Stimulated activated naive CD8-positive, alpha-beta T cell treated with anti-CD3 and anti-CD28 coated beads, Interleukin-15, Interleukin-2, amounts not matched to agents 100 ng/mL and 50 ng/mL, for 24 hours (primary cell): ENCODE data around the gene EPC2.
"Not testable (repeated sequence)": the region's sequence is repeated elsewhere in the genome, so short reads cannot be mapped to it uniquely, and the experiment has no call there.

Experiments
- H3K27ac Mint-ChIP-seq: one replicate; pipeline ENCODE4 v1.8.0; 2021; ENCODE audit warnings: mild to moderate bottlenecking, mixed read lengths
- H3K27me3 Mint-ChIP-seq: one replicate; pipeline ENCODE4 v1.8.0; 2021; ENCODE audit warnings: mixed read lengths
- H3K36me3 Mint-ChIP-seq: one replicate; pipeline ENCODE4 v1.8.0; 2021; ENCODE audit warnings: low read depth, mixed read lengths
- H3K4me1 Mint-ChIP-seq: one replicate; pipeline ENCODE4 v1.8.0; 2021; ENCODE audit warnings: low read depth, mixed read lengths
- H3K4me3 Mint-ChIP-seq: one replicate; pipeline ENCODE4 v1.8.0; 2021; ENCODE audit warnings: mild to moderate bottlenecking, mixed read lengths
- H3K9me3 Mint-ChIP-seq: one replicate; pipeline ENCODE4 v1.8.0; 2021; ENCODE audit warnings: mixed read lengths

The EPC2 gene

DNA sequence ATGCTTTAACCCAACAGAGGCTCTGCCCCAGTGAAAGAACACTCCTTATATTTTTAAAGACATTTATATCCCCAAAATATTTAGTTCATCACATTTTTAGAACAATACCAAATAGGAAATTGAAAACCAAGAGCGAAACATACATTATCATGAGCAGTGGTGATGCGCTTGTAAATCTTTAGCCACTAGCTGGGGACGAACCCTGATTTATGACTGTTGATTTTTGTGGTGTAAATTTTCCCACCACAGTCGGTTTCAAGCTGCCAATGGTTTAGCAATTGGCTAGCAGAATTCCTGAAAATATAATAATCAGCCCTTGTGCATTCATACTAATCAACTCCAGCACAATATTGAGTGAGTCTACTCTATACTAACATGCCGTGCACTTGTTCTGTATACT lies 27.3 kb upstream of the EPC2 start:
- Mint-ChIP-seq H3K27ac (no peak overlapping the region), H3K9me3 (no peaks in the 10 kb centered on the region), H3K4me3 (no peak overlapping the region), H3K27me3 (no peaks in the 10 kb centered on the region), H3K36me3 (no peaks in the 10 kb centered on the region), H3K4me1 (peaks cover 31% of the 10 kb centered on the region)

DNA sequence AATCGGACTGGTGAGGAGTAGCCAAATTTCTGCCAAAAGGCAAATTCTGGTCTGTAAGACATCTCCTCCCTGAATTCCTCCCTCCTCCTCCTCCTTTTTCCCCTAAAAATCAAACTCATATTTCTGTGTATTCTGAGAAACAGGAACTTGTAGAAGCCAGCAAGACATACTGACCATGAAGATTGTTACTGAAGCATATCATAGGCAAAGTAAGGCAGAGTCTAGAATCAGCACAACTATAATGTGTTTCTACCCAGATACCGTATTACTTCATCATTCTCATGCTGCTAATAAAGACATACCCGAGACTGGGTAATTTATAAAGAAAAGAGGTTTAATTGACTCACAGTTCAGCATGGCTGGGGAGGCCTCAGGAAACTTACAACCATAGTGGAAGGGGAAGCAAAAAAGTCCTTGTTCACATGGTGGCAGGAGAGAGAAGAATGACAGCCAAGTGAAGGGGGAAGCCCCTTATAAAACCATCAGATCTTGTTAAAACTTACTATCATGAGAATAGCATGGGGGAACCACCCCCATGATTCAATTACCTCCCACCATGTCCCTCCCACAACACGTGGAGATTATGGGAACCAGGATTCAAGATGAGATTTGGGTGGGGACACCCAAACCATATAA lies 24.9 kb upstream of the EPC2 start:
- Mint-ChIP-seq H3K4me1 (peaks cover 17% of the 10 kb centered on the region), H3K27ac (no peak overlapping the region), H3K27me3 (no peaks in the 10 kb centered on the region), H3K9me3 (no peaks in the 10 kb centered on the region), H3K36me3 (no peaks in the 10 kb centered on the region), H3K4me3 (no peak overlapping the region)

DNA sequence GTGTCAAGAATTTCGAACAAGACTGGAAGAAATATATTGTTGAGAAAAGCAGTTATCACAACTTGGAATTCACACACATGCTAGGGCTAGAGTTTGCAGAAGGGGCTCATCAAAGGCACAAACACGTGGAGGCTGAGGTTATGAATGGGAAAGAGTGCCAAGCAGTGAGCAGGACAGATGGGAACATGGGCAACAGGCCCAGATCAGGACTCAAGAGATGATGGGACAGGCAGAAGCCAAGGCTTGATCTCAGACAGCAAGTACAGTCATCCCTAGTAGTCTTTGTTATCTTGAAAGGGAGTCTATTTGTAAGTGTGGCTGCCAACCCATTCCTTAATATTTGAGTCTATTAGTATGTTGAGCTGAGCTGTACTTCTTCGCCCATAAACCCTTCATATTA lies 22.2 kb upstream of the EPC2 start:
- Mint-ChIP-seq H3K27ac (no peak overlapping the region), H3K27me3 (no peaks in the 10 kb centered on the region), H3K4me1 (peaks cover 11% of the 10 kb centered on the region), H3K4me3 (no peak overlapping the region), H3K9me3 (no peaks in the 10 kb centered on the region), H3K36me3 (no peaks in the 10 kb centered on the region)

DNA sequence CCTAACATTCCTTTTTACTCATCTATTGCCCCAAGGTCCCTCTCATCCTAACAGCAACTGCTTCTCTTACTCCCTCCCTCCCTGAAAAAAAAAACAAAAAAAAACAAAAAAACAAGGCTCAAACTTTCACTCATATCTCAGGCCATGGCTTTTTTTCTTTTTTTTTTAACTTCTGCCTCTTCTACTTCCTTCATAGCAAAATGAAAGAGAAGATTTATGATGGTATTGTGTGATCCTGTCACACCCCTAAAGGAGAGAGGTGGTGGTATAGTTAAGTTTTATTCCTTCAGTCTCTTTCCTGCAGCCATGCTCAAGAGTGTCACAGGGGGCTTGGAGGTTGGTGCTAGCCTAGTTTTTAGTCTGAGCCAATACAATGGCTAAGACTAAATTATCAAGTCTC lies 21.5 kb upstream of the EPC2 start:
- H3K27ac Mint-ChIP-seq = no peak overlapping the region
- H3K27me3 Mint-ChIP-seq = no peaks in the 10 kb centered on the region
- H3K4me3 Mint-ChIP-seq = no peak overlapping the region
- H3K4me1 Mint-ChIP-seq = peaks cover 11% of the 10 kb centered on the region
- no peaks in the 10 kb centered on the region for H3K36me3 Mint-ChIP-seq
- no peaks in the 10 kb centered on the region for H3K9me3 Mint-ChIP-seq

DNA sequence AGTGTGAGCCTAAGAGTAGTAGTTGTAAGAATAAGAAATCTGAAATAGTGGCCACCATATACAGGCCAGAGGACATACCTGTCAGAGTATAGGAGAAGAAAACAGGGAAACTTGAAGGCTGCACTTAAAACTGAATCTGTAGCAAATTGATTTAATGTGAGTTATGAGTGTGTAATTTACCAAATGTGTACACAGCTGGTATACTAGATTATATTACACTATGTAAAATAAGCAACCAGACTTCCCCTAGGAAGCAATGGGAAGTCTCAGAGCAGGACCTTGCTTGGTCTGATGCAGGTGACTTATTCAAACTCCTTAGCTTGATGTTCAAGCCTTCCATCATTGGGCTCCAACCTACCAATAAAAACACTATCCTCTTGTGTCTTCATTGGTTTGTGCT lies 17.3 kb upstream of the EPC2 start:
- no peaks in the 10 kb centered on the region for H3K4me1 Mint-ChIP-seq

DNA sequence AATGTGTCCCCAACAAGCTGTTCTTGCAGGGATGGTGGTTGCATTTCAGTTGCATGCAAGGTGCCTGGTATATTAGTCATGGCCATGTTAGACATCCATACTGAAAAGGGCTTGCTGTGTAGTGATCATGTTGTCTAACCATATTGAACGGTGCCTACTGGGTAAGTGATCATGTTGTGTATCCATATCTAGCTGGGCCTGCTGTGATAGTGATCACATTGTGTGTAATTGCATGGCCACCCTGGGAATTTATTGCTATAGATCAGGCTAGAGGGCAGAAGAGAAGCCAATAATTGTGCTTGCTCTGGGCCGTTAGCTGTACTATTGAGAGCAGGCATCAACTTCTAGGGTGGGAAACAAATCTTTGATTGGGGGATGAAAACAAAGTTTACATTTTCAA lies 9.8 kb upstream of the EPC2 start:
- H3K27ac Mint-ChIP-seq = no peak overlapping the region

More for the DNA sequence above, 17.3 kb upstream of the EPC2 start:
- Mint-ChIP-seq H3K27me3 (no peaks in the 10 kb centered on the region), H3K4me3 (no peak overlapping the region), H3K27ac (no peak overlapping the region), H3K36me3 (no peaks in the 10 kb centered on the region), H3K9me3 (no peaks in the 10 kb centered on the region)

DNA sequence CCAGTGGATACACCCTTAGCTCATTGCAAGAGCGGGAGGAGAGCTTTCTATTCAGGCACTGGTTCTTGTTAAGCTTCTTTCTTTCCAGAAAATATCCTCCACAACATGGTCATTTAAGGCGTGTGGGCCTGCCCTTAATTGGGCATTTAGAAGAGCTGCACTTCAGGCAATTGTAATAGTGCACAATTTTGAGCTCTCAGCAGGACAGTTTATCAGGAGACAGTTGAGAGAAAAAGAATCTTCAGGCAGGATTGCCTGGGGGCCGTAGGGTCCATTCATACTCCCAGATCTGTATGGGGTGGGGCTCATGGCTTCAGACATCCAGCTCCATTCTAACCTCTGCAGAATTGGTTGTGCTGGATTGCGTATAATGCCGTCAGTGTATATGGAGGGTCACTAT lies 6.0 kb upstream of the EPC2 start:
- H3K4me3 Mint-ChIP-seq = no peak overlapping the region

More for the DNA sequence above, 9.8 kb upstream of the EPC2 start:
- Mint-ChIP-seq H3K4me1 (no peaks in the 10 kb centered on the region), H3K9me3 (no peaks in the 10 kb centered on the region), H3K27me3 (no peaks in the 10 kb centered on the region), H3K36me3 (no peaks in the 10 kb centered on the region), H3K4me3 (no peak overlapping the region)

DNA sequence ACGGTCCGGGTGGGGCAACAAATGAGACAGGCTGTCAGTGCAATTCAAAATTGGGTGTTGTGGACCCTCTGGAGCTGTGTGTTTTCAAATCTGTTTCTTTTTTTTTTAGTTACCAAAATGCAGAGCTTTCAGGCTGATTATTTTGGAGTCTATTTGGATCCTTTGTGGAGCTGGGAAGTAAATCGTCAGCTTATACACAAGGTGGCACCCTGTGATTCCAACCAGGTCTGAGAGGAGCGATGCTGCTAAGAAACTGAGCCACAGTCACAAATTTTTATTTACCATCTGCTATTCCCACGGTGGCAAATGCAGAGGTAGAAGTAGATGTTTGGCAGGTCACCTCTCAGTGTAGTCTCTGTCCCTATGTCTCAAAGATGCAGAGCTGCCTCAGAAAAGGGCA lies 3.8 kb upstream of the EPC2 start:
- no peak overlapping the region for H3K4me3 Mint-ChIP-seq
- no peaks in the 10 kb centered on the region for H3K36me3 Mint-ChIP-seq
- peaks cover 16% of the 10 kb centered on the region for H3K4me1 Mint-ChIP-seq
- H3K9me3 Mint-ChIP-seq = no peaks in the 10 kb centered on the region
- peaks cover 5% of the 10 kb centered on the region for H3K27me3 Mint-ChIP-seq
- no peak overlapping the region for H3K27ac Mint-ChIP-seq

More for the DNA sequence above, 6.0 kb upstream of the EPC2 start:
- no peaks in the 10 kb centered on the region for H3K36me3 Mint-ChIP-seq
- H3K9me3 Mint-ChIP-seq = no peaks in the 10 kb centered on the region
- H3K27me3 Mint-ChIP-seq = peaks cover 5% of the 10 kb centered on the region
- H3K4me1 Mint-ChIP-seq = peaks cover 9% of the 10 kb centered on the region
- H3K27ac Mint-ChIP-seq = no peak overlapping the region

DNA sequence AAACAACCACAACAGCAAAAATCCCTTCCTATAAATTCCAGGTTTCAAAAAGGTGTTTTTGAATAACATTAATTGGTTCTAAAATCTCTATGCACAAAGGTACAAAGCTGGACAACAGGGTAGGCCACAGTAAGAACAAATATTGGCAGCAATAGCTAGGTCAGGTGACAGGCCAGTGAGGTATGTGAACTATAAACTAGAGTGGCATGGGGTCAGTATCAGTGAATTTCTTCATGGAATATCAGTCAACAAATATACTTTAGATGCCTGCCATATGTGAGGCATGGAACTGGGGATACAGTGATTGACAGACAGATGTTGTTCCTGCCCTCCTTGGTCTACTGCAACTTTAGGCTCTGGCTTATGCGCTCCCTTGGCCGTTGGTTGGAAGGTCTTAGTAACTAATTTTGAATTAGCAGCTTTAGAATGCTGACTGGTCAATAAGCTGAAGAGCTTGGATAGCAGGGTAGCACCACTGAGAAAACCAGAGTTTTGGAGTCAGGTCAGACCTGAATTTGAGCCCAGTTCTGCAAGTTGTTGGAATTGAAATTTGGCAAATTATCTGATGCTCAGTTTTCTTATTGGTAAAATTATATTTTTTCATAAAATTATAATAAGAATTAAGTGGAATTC lies 2.3 kb upstream of the EPC2 start:
- Mint-ChIP-seq H3K27me3 (peaks cover 5% of the 10 kb centered on the region), H3K4me1 (peaks cover 26% of the 10 kb centered on the region), H3K27ac (no peak overlapping the region)

DNA sequence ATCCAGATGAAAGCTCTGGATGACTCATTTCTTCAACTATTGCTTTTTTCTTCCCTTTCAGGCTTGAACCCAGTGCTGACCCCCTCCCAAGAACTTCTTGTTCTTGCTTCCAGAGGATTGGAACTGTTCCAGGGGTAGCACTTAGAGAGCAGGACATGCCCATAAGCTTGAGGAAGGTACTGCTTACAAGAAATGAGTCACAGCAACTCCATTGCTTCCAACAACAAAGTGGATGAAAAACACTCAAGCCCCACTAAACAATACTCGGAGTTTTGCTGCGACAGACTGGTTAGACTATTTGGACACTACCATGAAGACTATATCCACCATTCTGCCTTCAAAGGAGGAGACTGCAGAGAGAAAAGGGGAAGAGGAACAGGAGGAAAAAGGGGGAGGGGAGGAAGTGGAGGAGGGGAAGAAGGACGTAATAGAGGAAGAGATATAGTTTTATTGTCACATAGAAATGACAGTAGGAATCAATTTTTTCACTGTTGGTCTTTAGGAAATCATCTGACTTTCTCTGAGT lies 1.6 kb upstream of the EPC2 start:
- Mint-ChIP-seq H3K9me3 (no peaks in the 10 kb centered on the region), H3K27me3 (peaks cover 5% of the 10 kb centered on the region), H3K36me3 (peaks cover 4% of the 10 kb centered on the region), H3K4me3 (peak overlapping the region; percentile 96), H3K27ac (peak overlapping the region; percentile 63), H3K4me1 (peaks cover 30% of the 10 kb centered on the region)

More for the DNA sequence above, 2.3 kb upstream of the EPC2 start:
- no peaks in the 10 kb centered on the region for H3K9me3 Mint-ChIP-seq
- H3K4me3 Mint-ChIP-seq = no peak overlapping the region
- peaks cover 4% of the 10 kb centered on the region for H3K36me3 Mint-ChIP-seq

DNA sequence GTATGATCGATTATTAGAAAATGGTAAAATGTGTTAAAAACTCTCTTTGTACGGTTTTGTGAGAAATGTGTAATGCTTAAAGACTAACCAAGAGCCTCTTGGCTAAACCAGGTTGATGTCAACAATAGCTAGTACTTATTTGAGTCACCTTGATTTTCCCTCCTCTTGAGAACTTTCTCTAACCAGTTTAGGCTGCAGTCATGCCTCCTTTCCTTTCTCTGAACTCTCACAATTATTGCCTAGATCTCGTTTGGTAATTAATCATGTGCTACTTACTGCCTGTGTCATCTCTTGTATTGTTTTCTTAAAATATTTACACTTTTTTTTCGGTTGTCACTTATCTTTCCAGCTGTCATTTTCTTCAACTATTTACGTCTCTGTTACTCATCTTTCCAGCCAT lies 1.1 kb upstream of the EPC2 start:
- peaks cover 4% of the 10 kb centered on the region for H3K36me3 Mint-ChIP-seq
- peaks cover 5% of the 10 kb centered on the region for H3K27me3 Mint-ChIP-seq
- H3K9me3 Mint-ChIP-seq = no peaks in the 10 kb centered on the region
- H3K4me1 Mint-ChIP-seq = peaks cover 33% of the 10 kb centered on the region
- H3K4me3 Mint-ChIP-seq = peak overlapping the region; percentile 96
- H3K27ac Mint-ChIP-seq = peak overlapping the region; percentile 94

DNA sequence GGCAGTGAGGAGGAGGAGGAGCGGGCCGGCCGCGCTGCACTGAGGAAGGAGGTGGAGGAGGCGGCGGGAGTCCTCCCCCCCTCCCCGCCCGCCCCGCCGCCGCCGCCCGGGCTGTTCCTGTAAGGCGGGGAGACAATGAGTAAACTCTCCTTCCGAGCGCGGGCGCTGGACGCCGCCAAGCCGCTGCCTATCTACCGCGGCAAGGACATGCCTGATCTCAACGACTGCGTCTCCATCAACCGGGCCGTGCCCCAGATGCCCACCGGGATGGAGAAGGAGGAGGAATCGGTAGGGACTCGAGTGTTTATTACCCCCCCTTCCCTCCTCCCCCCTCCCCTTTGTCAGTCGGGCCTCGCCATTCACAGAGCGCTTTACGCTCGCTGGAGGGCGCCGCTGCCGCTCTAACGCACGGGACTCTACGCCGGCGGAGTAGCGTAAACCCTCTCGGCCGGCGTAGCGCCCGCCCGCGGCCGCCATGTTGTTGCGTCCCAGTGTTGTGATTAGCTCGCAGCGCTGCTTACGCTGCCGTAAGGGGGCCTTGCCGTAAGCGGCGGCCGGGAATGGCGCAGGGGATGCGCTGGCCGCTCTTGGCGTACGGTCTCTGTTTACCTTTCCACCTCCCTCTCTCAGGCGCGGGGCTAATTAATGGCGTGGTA lies 460 bp downstream of the EPC2 start:
- H3K27me3 Mint-ChIP-seq = peaks cover 5% of the 10 kb centered on the region
- peak overlapping the region; percentile 96 for H3K4me3 Mint-ChIP-seq
- peaks cover 4% of the 10 kb centered on the region for H3K36me3 Mint-ChIP-seq
- H3K9me3 Mint-ChIP-seq = no peaks in the 10 kb centered on the region
- H3K4me1 Mint-ChIP-seq = peaks cover 47% of the 10 kb centered on the region
- H3K27ac Mint-ChIP-seq = peak overlapping the region; percentile 96

DNA sequence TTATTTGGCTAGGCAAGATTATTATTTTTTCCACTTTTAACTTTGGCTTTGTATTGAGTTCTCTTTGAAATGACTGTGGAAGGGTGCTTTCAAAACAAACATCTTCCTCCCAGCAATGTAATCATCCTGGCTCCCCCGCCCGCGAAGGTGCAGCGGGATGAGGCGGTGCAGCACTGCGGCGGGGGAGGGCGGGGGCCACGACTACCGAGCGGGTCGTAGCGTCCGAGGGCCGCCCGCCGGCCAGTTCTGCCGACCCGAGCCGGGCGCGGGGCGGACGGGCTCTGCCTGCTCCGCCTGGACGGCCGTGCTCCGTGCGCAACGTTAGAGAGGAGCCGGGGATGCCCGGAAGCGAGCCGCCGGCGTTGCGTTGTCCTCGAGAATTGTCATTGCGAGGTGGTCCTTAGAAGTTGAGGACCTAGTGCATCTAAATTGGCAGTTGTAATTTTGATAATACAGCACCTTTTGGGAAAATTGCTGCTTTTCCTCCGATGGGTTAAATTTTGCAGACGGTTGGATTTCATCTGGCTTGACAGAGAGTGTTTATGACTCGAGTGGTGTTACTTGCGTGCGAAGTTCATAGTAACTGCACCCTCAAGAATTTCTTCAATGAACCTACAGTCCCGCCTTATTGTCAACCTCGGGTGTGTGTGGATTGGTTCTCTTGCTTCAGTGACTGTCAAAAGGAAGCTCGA lies 1.1 kb downstream of the EPC2 start:
- Mint-ChIP-seq H3K9me3 (no peaks in the 10 kb centered on the region), H3K4me3 (peak overlapping the region; percentile 96), H3K36me3 (peaks cover 4% of the 10 kb centered on the region), H3K27me3 (peaks cover 5% of the 10 kb centered on the region), H3K4me1 (peaks cover 53% of the 10 kb centered on the region), H3K27ac (peak overlapping the region; percentile 96)

DNA sequence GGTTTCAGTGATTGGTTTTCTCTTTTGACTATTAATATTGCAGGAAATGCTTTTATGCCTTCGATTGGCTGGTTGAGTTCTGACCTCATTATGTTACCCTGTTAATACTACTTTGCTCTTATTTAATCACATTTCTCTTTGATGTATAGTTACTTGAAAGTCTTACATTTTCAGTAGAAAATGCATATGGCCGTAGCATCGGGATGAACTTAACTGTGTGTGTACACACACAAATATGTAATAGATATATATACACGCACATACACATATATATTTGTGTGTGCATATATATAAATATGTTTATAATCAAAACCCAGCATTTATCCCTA lies 1.6 kb downstream of the EPC2 start:
- H3K9me3 Mint-ChIP-seq = no peaks in the 10 kb centered on the region
- peaks cover 5% of the 10 kb centered on the region for H3K27me3 Mint-ChIP-seq
- H3K27ac Mint-ChIP-seq = peak overlapping the region; percentile 84
- H3K4me3 Mint-ChIP-seq = peak overlapping the region; percentile 96
- peaks cover 58% of the 10 kb centered on the region for H3K4me1 Mint-ChIP-seq
- H3K36me3 Mint-ChIP-seq = peaks cover 4% of the 10 kb centered on the region

DNA sequence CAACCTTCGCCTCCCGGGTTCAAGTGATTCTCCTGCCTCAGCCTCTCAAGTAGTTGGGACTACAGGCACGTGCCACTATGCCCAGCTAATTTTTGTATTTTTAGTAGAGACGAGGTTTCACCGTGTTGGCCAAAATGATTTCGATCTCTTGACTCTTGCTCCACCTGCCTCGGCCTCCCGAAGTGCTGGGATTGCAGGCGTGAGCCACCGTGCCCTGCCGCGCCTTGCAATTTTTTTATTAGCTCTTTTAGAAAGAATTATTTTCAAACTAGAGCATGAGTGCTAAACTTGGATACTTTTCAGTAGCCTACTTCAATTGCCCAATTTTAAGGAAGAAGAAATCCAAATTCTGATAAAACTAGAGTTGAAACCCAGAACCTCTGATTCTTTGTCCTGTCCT lies 3.2 kb downstream of the EPC2 start:
- peak overlapping the region; percentile 8 for H3K27ac Mint-ChIP-seq

More for the DNA sequence above, 3.2 kb downstream of the EPC2 start:
- H3K27me3 Mint-ChIP-seq, H3K4me3 Mint-ChIP-seq, H3K36me3 Mint-ChIP-seq, H3K9me3 Mint-ChIP-seq: not testable (repeated sequence)
- H3K4me1 Mint-ChIP-seq = peaks cover 72% of the 10 kb centered on the region
